Testis (tissue), 2 donors: ENCODE results near the gene ZNF763.

ENCODE experiments used
- POLR2A ChIP-seq: fragments of 450-650 bp; IDR thresholded peaks from one replicate; pipeline ENCODE4 v1.6.1; 2017; ENCODE audit warnings: antibody characterized with exemption, mild to moderate bottlenecking, moderate library complexity
- TF ChIP-seq, protein P1 (sequence below), 3 experiments: fragments of 450-650 bp in 2 of 3; fragments of 200-600 bp in 1 of 3; sonication (generic) in 1 of 3; IDR thresholded peaks; one replicate each; pipeline ENCODE4 v1.5.1; 2016 to 2019; ENCODE audit warnings: antibody characterized with exemption in 3 of 3, mild to moderate bottlenecking in 2 of 3, moderate library complexity in 1 of 3

DNA sequence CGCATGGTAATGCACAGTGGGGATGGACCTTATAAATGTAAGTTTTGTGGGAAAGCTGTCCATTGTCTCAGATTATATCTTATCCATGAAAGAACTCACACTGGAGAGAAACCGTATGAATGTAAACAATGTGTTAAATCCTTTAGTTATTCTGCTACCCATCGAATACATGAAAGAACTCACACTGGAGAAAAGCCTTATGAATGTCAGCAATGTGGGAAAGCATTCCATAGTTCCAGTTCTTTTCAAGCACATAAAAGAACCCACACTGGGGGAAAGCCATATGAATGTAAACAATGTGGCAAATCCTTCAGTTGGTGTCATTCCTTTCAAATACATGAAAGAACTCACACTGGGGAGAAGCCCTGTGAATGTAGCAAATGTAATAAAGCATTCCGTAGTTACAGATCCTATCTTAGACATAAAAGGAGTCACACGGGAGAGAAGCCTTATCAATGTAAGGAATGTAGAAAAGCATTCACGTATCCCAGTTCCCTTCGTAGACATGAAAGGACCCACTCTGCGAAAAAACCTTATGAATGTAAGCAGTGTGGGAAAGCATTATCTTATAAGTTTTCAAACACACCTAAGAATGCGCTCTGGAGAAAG is 13.8 kb downstream of the ZNF763 start:
- TF ChIP-seq, protein P1, sequence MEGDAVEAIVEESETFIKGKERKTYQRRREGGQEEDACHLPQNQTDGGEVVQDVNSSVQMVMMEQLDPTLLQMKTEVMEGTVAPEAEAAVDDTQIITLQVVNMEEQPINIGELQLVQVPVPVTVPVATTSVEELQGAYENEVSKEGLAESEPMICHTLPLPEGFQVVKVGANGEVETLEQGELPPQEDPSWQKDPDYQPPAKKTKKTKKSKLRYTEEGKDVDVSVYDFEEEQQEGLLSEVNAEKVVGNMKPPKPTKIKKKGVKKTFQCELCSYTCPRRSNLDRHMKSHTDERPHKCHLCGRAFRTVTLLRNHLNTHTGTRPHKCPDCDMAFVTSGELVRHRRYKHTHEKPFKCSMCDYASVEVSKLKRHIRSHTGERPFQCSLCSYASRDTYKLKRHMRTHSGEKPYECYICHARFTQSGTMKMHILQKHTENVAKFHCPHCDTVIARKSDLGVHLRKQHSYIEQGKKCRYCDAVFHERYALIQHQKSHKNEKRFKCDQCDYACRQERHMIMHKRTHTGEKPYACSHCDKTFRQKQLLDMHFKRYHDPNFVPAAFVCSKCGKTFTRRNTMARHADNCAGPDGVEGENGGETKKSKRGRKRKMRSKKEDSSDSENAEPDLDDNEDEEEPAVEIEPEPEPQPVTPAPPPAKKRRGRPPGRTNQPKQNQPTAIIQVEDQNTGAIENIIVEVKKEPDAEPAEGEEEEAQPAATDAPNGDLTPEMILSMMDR (IDR thresholded peaks at IDR 0.05) = no peak
- no peak for TF ChIP-seq POLR2A
